GM15510 (cell line): Measurements from ENCODE around the gene BRD3OS.

Experiments used
- POLR2A ChIP-seq: IDR thresholded peaks from 3 replicates; pipeline ENCODE4 v1.6.1; 2011; ENCODE audit warnings: borderline replicate concordance; ENCODE audit not compliant: insufficient read length; ENCODE audit errors: extremely low read depth

BRD3OS gene

GRCh38 chr9:134032456-134033222 is 7.4 kb downstream of the BRD3OS start:
- no peak for TF ChIP-seq POLR2A

GRCh38 chr9:134033516-134034214 is 8.4 kb downstream of the BRD3OS start:
- no peak for TF ChIP-seq POLR2A

- TF ChIP-seq POLR2A: no peak
Measured at GRCh38 chr9:134034215-134035040, 9.1 kb downstream of the BRD3OS start.

GRCh38 chr9:134035041-134036039 is 10.1 kb downstream of the BRD3OS start:
- no peak for TF ChIP-seq POLR2A

- TF ChIP-seq POLR2A: no peak
Measured at GRCh38 chr9:134036130-134036529, 10.8 kb downstream of the BRD3OS start.

GRCh38 chr9:134037641-134038040 is 12.4 kb downstream of the BRD3OS start:
- TF ChIP-seq POLR2A: no peak

GRCh38 chr9:134039386-134040175 is 14.3 kb downstream of the BRD3OS start:
- TF ChIP-seq POLR2A: no peak

GRCh38 chr9:134040176-134040565 is 14.9 kb downstream of the BRD3OS start:
- TF ChIP-seq POLR2A: no peak

- TF ChIP-seq POLR2A: no peak
Measured at GRCh38 chr9:134040781-134041648, 15.7 kb downstream of the BRD3OS start.

GRCh38 chr9:134041649-134041962 is 16.3 kb downstream of the BRD3OS start:
- TF ChIP-seq POLR2A: no peak

GRCh38 chr9:134043531-134043988 is 18.3 kb downstream of the BRD3OS start:
- no peak for TF ChIP-seq POLR2A

GRCh38 chr9:134044944-134045343 is 19.7 kb downstream of the BRD3OS start:
- no peak for TF ChIP-seq POLR2A
